Osteocyte (in vitro differentiated cells): ENCODE data around the gene RETN. TPM values are rescaled to one million over a fixed set of nuclear protein-coding genes. Genes with fewer than 3 reads are reported as not detected.

Source experiments
- DNase-seq: peaks from one replicate; pipeline ENCODE4 v3.0.0; 2021; ENCODE audit warnings: mixed read lengths; ENCODE audit not compliant: unreplicated experiment; ENCODE audit errors: extremely low spot score
- H3K27ac Mint-ChIP-seq: one replicate; pipeline ENCODE4 v1.8.0; 2021; ENCODE audit warnings: mild to moderate bottlenecking, mixed read lengths; ENCODE audit not compliant: unreplicated experiment
- H3K27me3 Mint-ChIP-seq: one replicate; pipeline ENCODE4 v1.8.0; 2021; ENCODE audit warnings: mixed read lengths; ENCODE audit not compliant: unreplicated experiment
- H3K36me3 Mint-ChIP-seq: one replicate; pipeline ENCODE4 v1.8.0; 2021; ENCODE audit warnings: mixed read lengths; ENCODE audit not compliant: unreplicated experiment
- H3K4me1 Mint-ChIP-seq: one replicate; pipeline ENCODE4 v1.8.0; 2021; ENCODE audit warnings: mixed read lengths; ENCODE audit not compliant: unreplicated experiment
- H3K4me3 Mint-ChIP-seq: one replicate; pipeline ENCODE4 v1.8.0; 2021; ENCODE audit warnings: mild to moderate bottlenecking, moderate library complexity, mixed read lengths; ENCODE audit not compliant: unreplicated experiment
- H3K9me3 Mint-ChIP-seq: one replicate; pipeline ENCODE4 v1.8.0; 2021; ENCODE audit warnings: mixed read lengths; ENCODE audit not compliant: unreplicated experiment
- total RNA-seq: library from RNA; stranded (reverse); gene quantifications from 2 replicates; pipeline ENCODE4 v1.2.1, GENCODE V29; 2021
- TF ChIP-seq, protein P1 (sequence below): fragments of 200-600 bp; sonication (generic); IDR thresholded peaks from 2 replicates; pipeline ENCODE4 v1.5.0; 2021; ENCODE audit warnings: antibody characterized with exemption, mild to moderate bottlenecking, moderate library complexity

RETN gene
- total RNA-seq, 1 donor from 2014 or later, result not detected

DNA sequence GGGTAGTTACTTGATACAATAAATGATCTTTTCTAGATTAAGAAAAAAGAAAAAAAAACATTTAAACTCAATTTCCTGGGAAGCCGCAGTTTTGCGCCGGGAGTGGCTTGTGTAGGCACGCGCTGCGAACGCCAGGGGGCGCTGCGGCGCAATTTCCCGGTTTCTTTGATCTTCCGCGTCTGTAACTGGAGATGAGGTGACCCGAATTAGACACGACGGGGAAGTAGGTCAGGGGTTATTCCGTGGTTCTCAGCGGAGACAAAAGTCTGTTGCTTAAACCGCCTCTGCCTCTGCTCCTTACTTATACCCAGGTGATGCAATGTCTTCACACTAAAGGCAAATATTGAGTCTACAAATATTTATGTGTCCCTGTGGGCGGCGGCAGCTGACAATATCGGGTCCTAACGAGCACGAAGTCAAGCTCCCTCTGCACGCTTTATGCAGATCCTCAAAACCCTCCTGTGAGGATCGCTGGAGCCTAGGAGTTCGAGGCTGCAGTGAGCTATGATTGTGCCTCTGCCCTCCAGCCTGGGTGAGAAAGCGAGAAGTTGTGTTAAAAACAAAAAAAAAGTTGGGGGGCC, 16.7 kb upstream of the RETN start:
- H3K27ac Mint-ChIP-seq, result peak overlapping the region; percentile 31
- H3K4me1 Mint-ChIP-seq, result peaks cover 3% of the 10 kb centered on the region
- no peaks in the 10 kb centered on the region for H3K36me3 Mint-ChIP-seq
- TF ChIP-seq, protein P1, sequence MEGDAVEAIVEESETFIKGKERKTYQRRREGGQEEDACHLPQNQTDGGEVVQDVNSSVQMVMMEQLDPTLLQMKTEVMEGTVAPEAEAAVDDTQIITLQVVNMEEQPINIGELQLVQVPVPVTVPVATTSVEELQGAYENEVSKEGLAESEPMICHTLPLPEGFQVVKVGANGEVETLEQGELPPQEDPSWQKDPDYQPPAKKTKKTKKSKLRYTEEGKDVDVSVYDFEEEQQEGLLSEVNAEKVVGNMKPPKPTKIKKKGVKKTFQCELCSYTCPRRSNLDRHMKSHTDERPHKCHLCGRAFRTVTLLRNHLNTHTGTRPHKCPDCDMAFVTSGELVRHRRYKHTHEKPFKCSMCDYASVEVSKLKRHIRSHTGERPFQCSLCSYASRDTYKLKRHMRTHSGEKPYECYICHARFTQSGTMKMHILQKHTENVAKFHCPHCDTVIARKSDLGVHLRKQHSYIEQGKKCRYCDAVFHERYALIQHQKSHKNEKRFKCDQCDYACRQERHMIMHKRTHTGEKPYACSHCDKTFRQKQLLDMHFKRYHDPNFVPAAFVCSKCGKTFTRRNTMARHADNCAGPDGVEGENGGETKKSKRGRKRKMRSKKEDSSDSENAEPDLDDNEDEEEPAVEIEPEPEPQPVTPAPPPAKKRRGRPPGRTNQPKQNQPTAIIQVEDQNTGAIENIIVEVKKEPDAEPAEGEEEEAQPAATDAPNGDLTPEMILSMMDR, result peak; percentile 99
- DNase-seq, result peak; percentile 92
- peaks cover 8% of the 10 kb centered on the region for H3K27me3 Mint-ChIP-seq
- peak overlapping the region; percentile 58 for H3K4me3 Mint-ChIP-seq
- H3K9me3 Mint-ChIP-seq, result no peaks in the 10 kb centered on the region

DNA sequence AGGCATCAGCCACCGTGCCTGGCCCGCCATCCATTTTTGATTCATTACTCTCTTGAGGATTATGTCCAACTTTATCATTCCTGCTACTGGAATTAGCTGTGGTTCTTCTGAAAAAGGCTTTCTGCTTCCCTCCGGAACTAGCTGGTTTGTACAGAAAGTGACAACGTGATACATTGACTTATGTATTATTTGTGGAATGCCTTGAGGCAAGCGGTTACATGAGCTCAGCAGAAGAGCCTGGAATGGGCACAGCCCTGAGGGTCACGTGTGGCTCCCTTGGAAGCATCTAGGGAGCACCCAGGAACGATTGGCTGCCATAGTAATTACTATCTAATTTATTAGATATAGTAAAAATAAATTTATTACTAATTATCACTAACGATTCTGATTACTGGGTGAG, 14.4 kb upstream of the RETN start:
- DNase-seq, result no peak

DNA sequence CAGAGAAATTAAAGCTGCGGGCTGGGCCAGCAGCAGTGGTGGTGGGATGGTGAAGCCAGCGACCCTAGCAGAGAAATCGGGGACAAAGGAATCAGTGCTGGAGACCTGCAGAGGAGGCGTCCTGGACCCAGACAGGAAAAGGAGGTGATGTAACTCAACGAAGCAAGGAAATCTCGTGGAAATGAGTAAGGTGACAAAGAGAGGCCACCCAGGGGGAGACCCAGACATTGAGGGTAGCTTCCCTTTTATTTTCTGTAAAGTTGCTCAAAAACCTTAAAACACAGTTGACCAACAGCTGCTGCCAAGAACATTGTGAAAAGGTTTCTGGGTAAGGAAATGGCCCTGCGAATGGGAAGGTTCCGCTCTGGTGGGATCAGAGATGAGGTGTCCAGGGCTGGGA, 13.3 kb upstream of the RETN start:
- Mint-ChIP-seq H3K4me3 (no peak overlapping the region), H3K27me3 (peaks cover 17% of the 10 kb centered on the region), H3K9me3 (no peaks in the 10 kb centered on the region), H3K4me1 (peaks cover 3% of the 10 kb centered on the region), H3K36me3 (no peaks in the 10 kb centered on the region), H3K27ac (no peak overlapping the region)
- DNase-seq, result no peak
- TF ChIP-seq, protein P1, result no peak

More for the DNA sequence above, 14.4 kb upstream of the RETN start:
- Mint-ChIP-seq H3K27ac (no peak overlapping the region), H3K9me3 (no peaks in the 10 kb centered on the region), H3K4me1 (peaks cover 3% of the 10 kb centered on the region), H3K27me3 (peaks cover 17% of the 10 kb centered on the region), H3K36me3 (no peaks in the 10 kb centered on the region), H3K4me3 (no peak overlapping the region)
- TF ChIP-seq, protein P1, result no peak

DNA sequence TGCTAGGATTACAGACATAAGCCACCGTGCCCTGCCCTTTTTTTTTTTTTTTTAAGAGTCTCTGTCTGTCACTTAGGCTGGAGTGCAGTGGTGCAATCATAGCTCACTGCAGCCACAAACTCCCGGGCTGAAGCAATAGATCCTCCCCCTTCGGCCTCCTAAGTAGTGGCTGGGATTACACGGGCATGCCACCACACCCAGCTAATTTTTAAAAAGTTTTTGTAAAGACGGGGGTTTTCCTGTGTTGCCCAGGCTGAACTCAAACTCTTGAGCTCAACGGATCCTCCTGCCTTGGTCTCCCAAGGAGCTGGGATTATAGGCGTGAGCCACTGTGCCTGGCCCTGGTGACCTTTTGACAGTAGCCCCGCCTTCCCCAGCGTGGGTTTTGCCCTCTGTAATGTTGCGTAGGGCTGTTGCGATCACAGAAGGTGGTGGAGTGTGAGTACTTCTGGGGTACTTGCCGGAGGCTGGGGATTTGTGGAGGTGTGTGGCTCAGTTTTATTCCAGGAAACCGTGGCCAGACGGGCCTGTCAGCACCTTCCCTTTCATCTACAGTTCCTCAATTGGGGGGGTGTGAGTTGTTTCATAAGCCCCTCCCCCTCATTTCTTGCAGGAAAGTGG, 11.6 kb upstream of the RETN start:
- no peak for DNase-seq

DNA sequence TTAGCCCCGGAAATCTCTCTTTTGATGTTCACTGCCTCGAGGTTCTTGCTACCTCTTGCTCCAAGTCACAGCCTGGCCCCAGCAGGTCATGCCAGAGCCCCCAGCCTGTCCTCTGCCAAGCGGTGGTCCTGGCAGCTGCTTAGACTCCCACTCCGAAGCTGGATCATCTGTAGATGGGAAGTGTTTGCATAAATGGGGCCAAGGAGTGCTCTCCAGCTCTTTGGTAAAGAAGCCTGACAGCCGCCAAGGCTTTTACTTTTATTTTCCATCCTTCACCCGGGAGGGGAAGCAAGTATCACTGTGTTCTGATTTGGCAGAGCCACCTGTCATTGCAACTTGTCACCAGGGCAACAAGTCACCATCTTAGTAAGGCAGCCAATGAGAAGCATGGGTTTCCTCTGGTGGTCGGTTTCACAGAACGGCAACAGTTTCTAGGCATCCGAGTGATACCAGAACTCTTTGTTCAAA, 10.6 kb upstream of the RETN start:
- Mint-ChIP-seq H3K36me3 (no peaks in the 10 kb centered on the region), H3K27me3 (peaks cover 14% of the 10 kb centered on the region), H3K27ac (no peak overlapping the region), H3K4me1 (no peaks in the 10 kb centered on the region), H3K9me3 (no peaks in the 10 kb centered on the region), H3K4me3 (no peak overlapping the region)
- DNase-seq, result no peak
- TF ChIP-seq, protein P1, result no peak

More for the DNA sequence above, 11.6 kb upstream of the RETN start:
- TF ChIP-seq, protein P1, result no peak
- Mint-ChIP-seq H3K4me3 (no peak overlapping the region), H3K27me3 (peaks cover 14% of the 10 kb centered on the region), H3K27ac (no peak overlapping the region), H3K9me3 (no peaks in the 10 kb centered on the region), H3K36me3 (no peaks in the 10 kb centered on the region), H3K4me1 (no peaks in the 10 kb centered on the region)
